Cardiac fibroblast (primary cell): Measurements from ENCODE around the gene RAB19.

Source experiments
- DNase-seq, 2 donors: peaks; one replicate each; pipeline versions ENCODE4 v3.0.0 to v3.0.0-alpha.2; 2010; ENCODE audit warnings: low read depth in 2 of 2
- H3K4me3 ChIP-seq, 2 donors: replicated peaks in 1 of 2; 1 replicate in 1 of 2; 2 replicates in 1 of 2; pipeline ENCODE4 v1.5.1; 2011; ENCODE audit warnings: low read depth in 2 of 2, low read length in 2 of 2, mild to moderate bottlenecking in 2 of 2, moderate library complexity in 1 of 2
- CTCF ChIP-seq: IDR thresholded peaks from one replicate; pipeline ENCODE4 v1.5.1; 2011; ENCODE audit warnings: low read depth, mild to moderate bottlenecking, low read length, inconsistent platforms

Gene RAB19

GRCh38 chr7:140403878-140404564, at the start of gene RAB19:
RAB19 (plus strand) TSS chr7:140404058; CDS start chr7:140407647, 3,589 bp downstream.
- no peak for DNase-seq
- peak within 1 kb of the TSS in 1 of 2 donors; percentile 38 for H3K4me3 ChIP-seq
- no peak for TF ChIP-seq CTCF

- TF ChIP-seq CTCF: no peak
- no peak for DNase-seq
- no peak overlapping the region for H3K4me3 ChIP-seq
Measured at GRCh38 chr7:140358024-140358411, 45.8 kb upstream of the RAB19 start.

GRCh38 chr7:140358412-140359051, 45.3 kb upstream of the RAB19 start:
- DNase-seq: no peak
- H3K4me3 ChIP-seq: no peak overlapping the region
- TF ChIP-seq CTCF: no peak

- TF ChIP-seq CTCF: no peak
- H3K4me3 ChIP-seq: no peak overlapping the region
- DNase-seq: no peak
Measured at GRCh38 chr7:140360697-140361229, 43.1 kb upstream of the RAB19 start.

- DNase-seq: no peak
Measured at GRCh38 chr7:140364819-140365218, 39.0 kb upstream of the RAB19 start.

GRCh38 chr7:140367528-140367927, 36.3 kb upstream of the RAB19 start:
- no peak for DNase-seq
- no peak overlapping the region for H3K4me3 ChIP-seq
- TF ChIP-seq CTCF: no peak

More at GRCh38 chr7:140364819-140365218, 39.0 kb upstream of the RAB19 start:
- H3K4me3 ChIP-seq: no peak overlapping the region
- TF ChIP-seq CTCF: no peak
